HEK293 (cell line): Measurements from ENCODE around the gene MCU.
A peak's percentile ranks its signal among the peaks of the same experiment; 100 is the strongest.

Experiments
- BCL11A ChIP-seq: fragments of 450-650 bp; formaldehyde crosslinking; IDR thresholded peaks from 2 replicates; pipeline ENCODE4 v1.5.1; 2016; ENCODE audit warnings: low read depth, missing biosample characterization, missing genetic modification characterization
- INSM2 ChIP-seq: fragments of 450-650 bp; formaldehyde crosslinking; IDR thresholded peaks from 2 replicates; pipeline ENCODE4 v1.5.1; 2016; ENCODE audit warnings: missing biosample characterization, missing genetic modification characterization
- PRDM10 ChIP-seq: fragments of 450-650 bp; formaldehyde crosslinking; IDR thresholded peaks from 2 replicates; pipeline ENCODE4 v1.5.1; 2016; ENCODE audit warnings: missing biosample characterization, missing genetic modification characterization
- PRDM6 ChIP-seq: fragments of 450-650 bp; formaldehyde crosslinking; IDR thresholded peaks from 2 replicates; pipeline ENCODE4 v1.5.1; 2017; ENCODE audit warnings: missing biosample characterization, missing genetic modification characterization
- TSHZ1 ChIP-seq: fragments of 450-650 bp; formaldehyde crosslinking; IDR thresholded peaks from 2 replicates; pipeline ENCODE4 v1.5.1; 2016; ENCODE audit warnings: missing biosample characterization, missing genetic modification characterization, borderline replicate concordance
- WT1 ChIP-seq: fragments of 450-650 bp; formaldehyde crosslinking; IDR thresholded peaks from 2 replicates; pipeline ENCODE4 v1.5.1; 2016; ENCODE audit warnings: missing biosample characterization, missing genetic modification characterization
- YY1 ChIP-seq: fragments of 450-650 bp; formaldehyde crosslinking; IDR thresholded peaks from 2 replicates; pipeline ENCODE4 v1.5.1; 2018; ENCODE audit warnings: missing biosample characterization, missing genetic modification characterization
- ZNF138 ChIP-seq: fragments of 450-650 bp; formaldehyde crosslinking; IDR thresholded peaks from 2 replicates; pipeline ENCODE4 v1.5.1; 2016; ENCODE audit warnings: missing biosample characterization, missing genetic modification characterization, borderline replicate concordance
- ZNF18 ChIP-seq: fragments of 450-650 bp; formaldehyde crosslinking; IDR thresholded peaks from 2 replicates; pipeline ENCODE4 v1.5.1; 2016; ENCODE audit warnings: missing biosample characterization, missing genetic modification characterization
- ZNF24 ChIP-seq: fragments of 450-650 bp; formaldehyde crosslinking; IDR thresholded peaks from 2 replicates; pipeline ENCODE4 v1.5.1; 2016; ENCODE audit warnings: missing biosample characterization, missing genetic modification characterization
- ZNF248 ChIP-seq: fragments of 450-650 bp; formaldehyde crosslinking; IDR thresholded peaks from 2 replicates; pipeline ENCODE4 v1.5.1; 2017; ENCODE audit warnings: missing biosample characterization, missing genetic modification characterization
- ZNF394 ChIP-seq: fragments of 450-650 bp; formaldehyde crosslinking; IDR thresholded peaks from 2 replicates; pipeline ENCODE4 v1.5.1; 2016; ENCODE audit warnings: missing biosample characterization, missing genetic modification characterization, mild to moderate bottlenecking, moderate library complexity, borderline replicate concordance
- ZNF561 ChIP-seq: fragments of 450-650 bp; IDR thresholded peaks from 2 replicates; pipeline ENCODE4 v1.5.1; 2018; ENCODE audit warnings: missing biosample characterization, missing genetic modification characterization, borderline replicate concordance
- ZNF596 ChIP-seq: fragments of 450-650 bp; IDR thresholded peaks from 2 replicates; pipeline ENCODE4 v1.5.0; 2018; ENCODE audit warnings: missing biosample characterization, mild to moderate bottlenecking, missing genetic modification characterization, moderate library complexity
- ZNF692 ChIP-seq: fragments of 450-650 bp; formaldehyde crosslinking; IDR thresholded peaks from 2 replicates; pipeline ENCODE4 v1.5.1; 2016; ENCODE audit warnings: missing biosample characterization, missing genetic modification characterization
- ZNF76 ChIP-seq: fragments of 450-650 bp; formaldehyde crosslinking; IDR thresholded peaks from 2 replicates; pipeline ENCODE4; 2016; ENCODE audit warnings: low read depth, missing biosample characterization, missing genetic modification characterization, borderline replicate concordance
- ZNF830 ChIP-seq: fragments of 450-650 bp; IDR thresholded peaks from 2 replicates; pipeline ENCODE4 v1.5.0; 2018; ENCODE audit warnings: missing biosample characterization, missing genetic modification characterization, low read depth, mild to moderate bottlenecking, moderate library complexity
- TF ChIP-seq, protein P1 (sequence below): fragments of 450-650 bp; formaldehyde crosslinking; IDR thresholded peaks from 2 replicates; pipeline ENCODE4 v1.5.1; 2016; ENCODE audit warnings: missing biosample characterization, missing genetic modification characterization
- TF ChIP-seq, protein P2 (sequence below): fragments of 450-650 bp; formaldehyde crosslinking; IDR thresholded peaks from 2 replicates; pipeline ENCODE4; 2016; ENCODE audit warnings: missing biosample characterization, missing genetic modification characterization
- TF ChIP-seq, protein P3 (sequence below): fragments of 450-650 bp; formaldehyde crosslinking; IDR thresholded peaks from 2 replicates; pipeline ENCODE4 v1.5.1; 2017; ENCODE audit warnings: missing biosample characterization, missing genetic modification characterization

Gene MCU

DNA sequence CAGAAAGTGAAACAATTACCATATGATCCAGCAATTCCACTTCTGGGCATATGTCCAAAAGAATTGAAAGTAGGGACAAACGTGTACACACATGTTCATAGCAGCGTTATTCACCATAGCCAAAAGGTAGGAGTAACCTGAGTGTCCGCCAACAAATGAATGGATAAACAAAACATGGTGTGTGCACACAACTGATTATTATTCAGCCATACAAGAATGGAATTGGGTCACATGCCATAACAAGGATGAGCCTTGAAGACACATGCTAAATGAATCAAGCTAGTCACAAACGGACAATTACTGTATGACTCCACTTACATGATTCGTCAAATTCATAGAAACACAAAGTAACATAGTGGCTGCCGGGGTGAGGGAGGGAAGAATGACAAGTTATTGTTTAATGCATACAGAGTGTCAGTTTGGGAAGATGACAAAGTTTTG is 197.5 kb downstream of the MCU start (continued):
- TF ChIP-seq PRDM10 (no peak; the same call in 1 of the 2 replicates), WT1 (no peak), ZNF76 (tag by site-specific recombination) (no peak), INSM2 (tag by site-specific recombination) (no peak), ZNF24 (tag by site-specific recombination) (no peak; the same call in 1 of the 2 replicates), YY1 (tag by site-specific recombination) (no peak), ZNF561 (tag by site-specific recombination) (no peak), TSHZ1 (tag by site-specific recombination) (no peak), ZNF18 (tag by site-specific recombination) (0 out of 2 replicates have a peak, but pooled peaks have one; percentile 50), ZNF138 (tag by site-specific recombination) (no peak), PRDM6 (tag by site-specific recombination) (no peak), ZNF830 (tag by site-specific recombination) (no peak), ZNF596 (no peak), ZNF394 (tag by site-specific recombination) (peak; percentile 11; the same call in 1 of the 2 replicates), BCL11A (tag by site-specific recombination) (no peak), ZNF692 (tag by site-specific recombination) (no peak), ZNF248 (tag by site-specific recombination) (no peak)
- TF ChIP-seq, protein P1, sequence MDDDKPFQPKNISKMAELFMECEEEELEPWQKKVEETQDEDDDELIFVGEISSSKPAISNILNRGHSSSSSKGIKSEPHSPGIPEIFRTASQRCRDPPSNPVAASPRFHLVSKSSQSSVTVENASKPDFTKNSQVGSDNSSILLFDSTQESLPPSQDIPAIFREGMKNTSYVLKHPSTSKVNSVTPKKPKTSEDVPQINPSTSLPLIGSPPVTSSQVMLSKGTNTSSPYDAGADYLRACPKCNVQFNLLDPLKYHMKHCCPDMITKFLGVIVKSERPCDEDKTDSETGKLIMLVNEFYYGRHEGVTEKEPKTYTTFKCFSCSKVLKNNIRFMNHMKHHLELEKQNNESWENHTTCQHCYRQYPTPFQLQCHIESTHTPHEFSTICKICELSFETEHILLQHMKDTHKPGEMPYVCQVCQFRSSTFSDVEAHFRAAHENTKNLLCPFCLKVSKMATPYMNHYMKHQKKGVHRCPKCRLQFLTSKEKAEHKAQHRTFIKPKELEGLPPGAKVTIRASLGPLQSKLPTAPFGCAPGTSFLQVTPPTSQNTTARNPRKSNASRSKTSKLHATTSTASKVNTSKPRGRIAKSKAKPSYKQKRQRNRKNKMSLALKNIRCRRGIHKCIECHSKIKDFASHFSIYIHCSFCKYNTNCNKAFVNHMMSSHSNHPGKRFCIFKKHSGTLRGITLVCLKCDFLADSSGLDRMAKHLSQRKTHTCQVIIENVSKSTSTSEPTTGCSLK: no peak
- TF ChIP-seq, protein P2, sequence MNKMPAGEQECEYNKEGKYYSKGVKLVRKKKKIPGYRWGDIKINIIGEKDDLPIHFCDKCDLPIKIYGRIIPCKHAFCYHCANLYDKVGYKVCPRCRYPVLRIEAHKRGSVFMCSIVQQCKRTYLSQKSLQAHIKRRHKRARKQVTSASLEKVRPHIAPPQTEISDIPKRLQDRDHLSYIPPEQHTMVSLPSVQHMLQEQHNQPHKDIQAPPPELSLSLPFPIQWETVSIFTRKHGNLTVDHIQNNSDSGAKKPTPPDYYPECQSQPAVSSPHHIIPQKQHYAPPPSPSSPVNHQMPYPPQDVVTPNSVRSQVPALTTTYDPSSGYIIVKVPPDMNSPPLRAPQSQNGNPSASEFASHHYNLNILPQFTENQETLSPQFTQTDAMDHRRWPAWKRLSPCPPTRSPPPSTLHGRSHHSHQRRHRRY (tag by site-specific recombination): no peak
- TF ChIP-seq, protein P3, sequence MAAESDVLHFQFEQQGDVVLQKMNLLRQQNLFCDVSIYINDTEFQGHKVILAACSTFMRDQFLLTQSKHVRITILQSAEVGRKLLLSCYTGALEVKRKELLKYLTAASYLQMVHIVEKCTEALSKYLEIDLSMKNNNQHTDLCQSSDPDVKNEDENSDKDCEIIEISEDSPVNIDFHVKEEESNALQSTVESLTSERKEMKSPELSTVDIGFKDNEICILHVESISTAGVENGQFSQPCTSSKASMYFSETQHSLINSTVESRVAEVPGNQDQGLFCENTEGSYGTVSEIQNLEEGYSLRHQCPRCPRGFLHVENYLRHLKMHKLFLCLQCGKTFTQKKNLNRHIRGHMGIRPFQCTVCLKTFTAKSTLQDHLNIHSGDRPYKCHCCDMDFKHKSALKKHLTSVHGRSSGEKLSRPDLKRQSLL (tag by site-specific recombination): no peak
